Hair follicular keratinocyte (primary cell): ENCODE data around the gene POTEF. TPM values are rescaled to one million over a fixed set of nuclear protein-coding genes. Genes with fewer than 3 reads are reported as not detected.

Source experiments
- total RNA-seq: library from RNA; depleted of rRNA; stranded (reverse); fragments of >200 nt; gene quantifications from 2 replicates; pipeline ENCODE4 v1.2.3, GENCODE V29; 2015

The POTEF gene
- not detected in 2 replicates for total RNA-seq

DNA sequence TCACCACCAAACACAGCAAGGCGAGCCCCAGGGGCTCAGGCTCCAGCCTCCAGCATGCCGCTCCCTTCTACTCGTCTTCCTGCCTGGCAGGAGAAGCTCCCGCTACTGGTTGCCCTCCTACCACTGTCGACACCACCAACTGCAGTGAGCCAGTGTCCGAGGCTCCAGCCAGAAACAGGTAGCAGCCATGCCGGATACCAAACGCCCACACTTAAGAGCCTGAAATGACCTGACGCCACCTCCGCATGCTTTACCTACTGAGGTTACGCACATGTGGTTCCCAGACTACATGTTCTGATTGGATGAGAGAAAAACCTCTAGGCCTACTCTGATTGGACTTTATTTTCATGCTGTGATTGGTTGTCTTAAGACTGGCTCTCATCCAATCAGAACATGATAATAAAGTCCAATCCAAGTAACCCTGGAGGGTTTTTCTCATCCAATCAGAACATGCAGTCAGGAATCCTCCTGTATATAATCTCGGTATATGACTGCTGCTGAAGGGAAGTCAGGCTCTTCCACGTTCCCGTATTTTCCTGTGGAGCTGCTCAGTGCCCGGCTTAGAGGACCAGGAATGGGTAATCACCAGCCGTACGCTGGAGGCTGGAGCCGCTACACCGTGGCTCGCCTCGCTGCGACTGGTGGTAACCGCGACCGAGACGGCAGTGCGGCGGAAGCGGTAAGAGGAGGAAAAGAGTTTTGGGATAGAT is at the start of gene POTEF:
POTEF (minus strand) TSS at position 103 of the 710 bp plus-strand sequence. CDS start 8,707 bp downstream, outside the sequence.

DNA sequence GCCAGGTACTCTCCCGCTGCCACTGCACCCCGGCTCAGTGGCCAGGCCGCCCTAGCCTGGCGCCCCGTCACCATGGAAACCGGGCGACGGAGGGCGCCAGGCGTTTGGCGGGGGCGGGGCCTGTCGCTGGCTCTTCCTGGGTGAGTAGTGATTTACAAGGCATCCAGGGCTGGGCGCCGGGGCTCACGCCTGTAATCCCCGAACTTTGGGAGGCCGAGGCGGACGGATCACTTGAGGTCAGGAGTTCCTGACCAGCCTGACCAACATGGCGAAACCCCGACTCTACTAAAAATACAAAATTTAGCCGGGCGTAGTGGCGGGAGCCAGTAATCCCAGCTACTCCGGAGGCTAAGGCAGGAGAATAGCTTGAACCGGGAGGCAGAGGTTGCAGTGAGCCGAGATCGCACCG is 16.0 kb upstream of the POTEF start, which contains the start of gene CCDC74B:
CCDC74B (minus strand) TSS at position 107 of the 409 bp plus-strand sequence. CDS start 116 bp downstream, outside the sequence.

Other genes with a start within 250 kb of the POTEF start
- gene RAB6C, start 149.6 kb downstream of the POTEF start, total RNA-seq: not detected in 2 replicates
- 2.9 and 3.7 TPM in 2 replicates for gene CCDC74B, start 15.9 kb upstream of the POTEF start, total RNA-seq
- gene SMPD4, start 52.4 kb upstream of the POTEF start, total RNA-seq: 34.5 and 45.2 TPM in 2 replicates
- 291 and 333 TPM in 2 replicates for gene MZT2B, start 53.0 kb upstream of the POTEF start, total RNA-seq
- gene TUBA3E, start 69.2 kb upstream of the POTEF start, total RNA-seq: not detected in 2 replicates
- gene IMP4, start 213.7 kb upstream of the POTEF start, total RNA-seq: 127 and 174 TPM in 2 replicates
- 14.0 and 14.6 TPM in 2 replicates for gene PTPN18, start 226.8 kb upstream of the POTEF start, total RNA-seq